Coronary artery (tissue), 2 donors: Measurements from ENCODE around the gene CDK8.

ENCODE experiments used
- DNase-seq: peaks from one replicate; pipeline ENCODE4 v3.0.0-alpha.2; 2017; ENCODE audit warnings: low spot score
- H3K27ac ChIP-seq, 2 donors: fragments of 200-600 bp; sonication (generic); one replicate each; pipeline ENCODE4 v1.5.1; 2016 to 2019
- H3K4me3 ChIP-seq: fragments of 200-600 bp; sonication (generic); 2 replicates; pipeline ENCODE4 v1.5.1; 2016; ENCODE audit warnings: mild to moderate bottlenecking, moderate library complexity
- TF ChIP-seq, protein P1 (sequence below): fragments of 200-600 bp; sonication (generic); IDR thresholded peaks from one replicate; pipeline ENCODE4 v1.5.1; 2019; ENCODE audit warnings: antibody characterized with exemption

Gene CDK8

DNA sequence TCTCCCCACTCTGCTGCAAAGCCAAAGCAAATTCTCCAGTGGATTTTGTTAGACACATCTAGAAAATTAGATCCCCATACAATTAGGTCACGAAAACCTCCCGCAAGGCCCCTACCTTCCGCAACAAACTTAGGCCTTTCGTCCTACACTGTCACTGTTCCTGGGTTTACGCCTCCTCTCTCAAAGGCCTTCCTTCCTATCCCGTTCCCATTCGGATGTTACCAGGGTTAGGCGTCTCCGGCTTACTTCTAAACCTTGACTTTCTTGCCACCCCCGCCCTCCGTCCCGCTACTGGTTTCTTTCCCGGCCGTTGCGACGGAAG is 32.6 kb upstream of the CDK8 start:
- TF ChIP-seq, protein P1, sequence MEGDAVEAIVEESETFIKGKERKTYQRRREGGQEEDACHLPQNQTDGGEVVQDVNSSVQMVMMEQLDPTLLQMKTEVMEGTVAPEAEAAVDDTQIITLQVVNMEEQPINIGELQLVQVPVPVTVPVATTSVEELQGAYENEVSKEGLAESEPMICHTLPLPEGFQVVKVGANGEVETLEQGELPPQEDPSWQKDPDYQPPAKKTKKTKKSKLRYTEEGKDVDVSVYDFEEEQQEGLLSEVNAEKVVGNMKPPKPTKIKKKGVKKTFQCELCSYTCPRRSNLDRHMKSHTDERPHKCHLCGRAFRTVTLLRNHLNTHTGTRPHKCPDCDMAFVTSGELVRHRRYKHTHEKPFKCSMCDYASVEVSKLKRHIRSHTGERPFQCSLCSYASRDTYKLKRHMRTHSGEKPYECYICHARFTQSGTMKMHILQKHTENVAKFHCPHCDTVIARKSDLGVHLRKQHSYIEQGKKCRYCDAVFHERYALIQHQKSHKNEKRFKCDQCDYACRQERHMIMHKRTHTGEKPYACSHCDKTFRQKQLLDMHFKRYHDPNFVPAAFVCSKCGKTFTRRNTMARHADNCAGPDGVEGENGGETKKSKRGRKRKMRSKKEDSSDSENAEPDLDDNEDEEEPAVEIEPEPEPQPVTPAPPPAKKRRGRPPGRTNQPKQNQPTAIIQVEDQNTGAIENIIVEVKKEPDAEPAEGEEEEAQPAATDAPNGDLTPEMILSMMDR, result no peak
- H3K27ac ChIP-seq, result peak overlapping the region; percentile 79 to 93
- peak; percentile 76 for DNase-seq
- peak overlapping the region; percentile 81 for H3K4me3 ChIP-seq

DNA sequence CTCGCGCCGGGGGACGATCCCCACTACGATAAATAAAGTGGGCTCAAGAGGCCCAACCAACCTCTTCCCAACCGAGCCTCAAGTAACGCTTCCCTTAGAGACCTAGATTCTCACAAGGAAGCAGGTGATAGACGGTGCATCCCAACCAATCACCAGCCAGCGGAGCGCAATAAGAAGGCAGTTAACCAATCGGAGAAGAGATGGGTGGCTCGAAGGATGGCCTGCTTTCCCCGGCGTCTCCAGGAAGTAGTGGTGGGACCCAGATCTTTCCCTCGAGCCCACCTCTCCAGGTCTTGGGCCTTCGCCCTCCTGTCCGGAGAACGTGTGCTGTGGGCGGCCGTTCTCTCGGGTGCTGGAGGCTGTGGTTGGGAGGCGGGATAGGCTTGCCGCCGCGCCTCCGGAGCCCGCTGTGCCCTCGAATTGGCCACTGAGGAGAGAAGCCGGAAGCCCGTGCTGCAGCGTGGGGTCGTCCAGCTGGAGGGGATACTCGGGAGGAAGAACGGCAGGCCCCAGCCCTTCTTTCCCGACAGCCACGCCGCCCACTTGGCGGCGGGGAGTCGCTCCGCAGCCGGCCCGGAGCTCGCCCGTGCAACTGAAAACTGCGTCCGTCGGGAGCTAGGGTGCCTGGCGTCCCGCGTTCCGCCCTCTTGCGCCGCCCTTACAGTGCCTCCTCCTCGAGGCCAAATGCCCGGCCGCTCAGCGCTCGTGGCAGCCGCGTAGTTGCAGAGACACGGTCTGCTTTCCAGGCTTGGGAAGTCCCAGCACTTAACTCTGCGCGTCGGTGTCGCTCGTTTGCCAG is 32.0 kb upstream of the CDK8 start, which contains the start of gene RNF6:
TSS of gene RNF6 (minus strand) at position 594 of the 799 bp plus-strand sequence. CDS start 2,665 bp downstream, outside the sequence.
- DNase-seq, result peak; percentile 95
- TF ChIP-seq, protein P1, result no peak

DNA sequence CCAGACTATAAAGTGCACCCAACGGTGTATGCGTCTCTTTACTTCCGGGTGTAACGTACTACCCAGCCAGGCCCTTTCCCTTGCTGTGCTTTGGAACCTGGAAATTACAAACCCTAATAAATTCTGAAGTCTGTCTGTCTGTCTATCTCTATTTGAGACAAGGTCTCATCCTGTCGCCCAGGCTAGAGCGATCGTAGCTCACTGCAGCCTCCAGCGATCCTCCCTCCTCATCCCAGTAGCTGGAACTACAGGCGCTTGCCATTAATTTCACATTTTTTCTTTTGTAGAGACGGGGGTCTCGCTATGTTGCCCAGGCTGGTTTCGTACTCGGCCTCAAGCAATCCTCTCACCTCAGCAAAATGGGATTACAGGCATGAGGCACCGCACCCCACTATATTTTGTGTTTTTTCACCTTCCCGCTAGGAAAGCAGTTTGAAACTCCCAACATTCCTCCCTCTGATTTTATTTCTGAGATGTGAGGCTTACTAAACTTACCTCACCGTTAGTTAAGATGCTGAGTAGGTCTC is 31.3 kb upstream of the CDK8 start:
- Histone ChIP-seq H3K4me3 (peak overlapping the region; percentile 81), H3K27ac (peak overlapping the region; percentile 79 to 93)
- TF ChIP-seq, protein P1, result no peak
- no peak for DNase-seq

More for the DNA sequence above, 32.0 kb upstream of the CDK8 start, which contains the start of gene RNF6:
- peak within 1 kb of the TSS; percentile 79 to 93 for H3K27ac ChIP-seq
- H3K4me3 ChIP-seq, result peak within 1 kb of the TSS; percentile 81

- H3K4me3 ChIP-seq, result no peak overlapping the region
- no peak overlapping the region for H3K27ac ChIP-seq
- TF ChIP-seq, protein P1, result no peak
- no peak for DNase-seq
Observed at GRCh38 chr13:26225896-26226617, 27.9 kb upstream of the CDK8 start.

GRCh38 chr13:26227166-26227971 is 26.6 kb upstream of the CDK8 start:
- no peak overlapping the region for H3K27ac ChIP-seq
- no peak overlapping the region for H3K4me3 ChIP-seq
- TF ChIP-seq, protein P1, result no peak

GRCh38 chr13:26228096-26228495 is 25.8 kb upstream of the CDK8 start:
- H3K4me3 ChIP-seq, result no peak overlapping the region
- TF ChIP-seq, protein P1, result no peak
- DNase-seq, result no peak
- no peak overlapping the region for H3K27ac ChIP-seq

More at GRCh38 chr13:26227166-26227971, 26.6 kb upstream of the CDK8 start:
- DNase-seq, result no peak
